IPS-15b (cell line): Measurements from ENCODE around the gene BCL6B.
"Not testable (repeated sequence)": the region's sequence is repeated elsewhere in the genome, so short reads cannot be mapped to it uniquely, and the experiment has no call there.

Experiments
- H3K27me3 ChIP-seq: one replicate; pipeline ENCODE4 v1.6.1; 2013; ENCODE audit warnings: low read length; ENCODE audit not compliant: control insufficient read depth, insufficient read depth
- H3K36me3 ChIP-seq: one replicate; pipeline ENCODE4 v1.6.1; 2013; ENCODE audit warnings: low read length; ENCODE audit not compliant: control insufficient read depth, insufficient read depth
- H3K4me1 ChIP-seq: one replicate; pipeline ENCODE4 v1.6.1; 2013; ENCODE audit warnings: mild to moderate bottlenecking, low read length; ENCODE audit not compliant: control insufficient read depth, insufficient read depth
- H3K4me3 ChIP-seq: one replicate; pipeline ENCODE4 v1.5.1; 2013; ENCODE audit warnings: low read depth, low read length
- H3K9ac ChIP-seq: one replicate; pipeline ENCODE4 v1.6.1; 2013; ENCODE audit warnings: low read depth, mild to moderate bottlenecking, low read length
- H3K9me3 ChIP-seq: one replicate; pipeline ENCODE4 v1.6.1; 2013; ENCODE audit warnings: mild to moderate bottlenecking, low read length; ENCODE audit not compliant: control insufficient read depth, insufficient read depth

Gene BCL6B

DNA sequence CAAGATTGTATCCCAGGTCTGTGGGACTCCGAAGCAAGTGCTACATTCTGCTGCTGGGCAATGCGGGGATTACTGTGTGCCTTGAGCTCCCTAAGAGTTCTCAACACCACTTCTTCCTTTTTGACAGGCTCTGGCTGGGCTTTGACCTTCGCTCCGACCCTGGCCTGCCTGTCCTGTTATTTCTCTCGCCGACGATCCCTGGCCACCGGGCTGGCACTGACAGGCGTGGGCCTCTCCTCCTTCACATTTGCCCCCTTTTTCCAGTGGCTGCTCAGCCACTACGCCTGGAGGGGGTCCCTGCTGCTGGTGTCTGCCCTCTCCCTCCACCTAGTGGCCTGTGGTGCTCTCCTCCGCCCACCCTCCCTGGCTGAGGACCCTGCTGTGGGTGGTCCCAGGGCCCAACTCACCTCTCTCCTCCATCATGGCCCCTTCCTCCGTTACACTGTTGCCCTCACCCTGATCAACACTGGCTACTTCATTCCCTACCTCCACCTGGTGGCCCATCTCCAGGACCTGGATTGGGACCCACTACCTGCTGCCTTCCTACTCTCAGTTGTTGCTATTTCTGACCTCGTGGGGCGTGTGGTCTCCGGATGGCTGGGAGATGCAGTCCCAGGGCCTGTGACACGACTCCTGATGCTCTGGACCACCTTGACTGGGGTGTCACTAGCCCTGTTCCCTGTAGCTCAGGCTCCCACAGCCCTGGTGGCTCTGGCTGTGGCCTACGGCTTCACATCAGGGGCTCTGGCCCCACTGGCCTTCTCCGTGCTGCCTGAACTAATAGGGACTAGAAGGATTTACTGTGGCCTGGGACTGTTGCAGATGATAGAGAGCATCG is 15.4 kb downstream of the BCL6B start:
- no peak overlapping the region for H3K9ac ChIP-seq
- H3K4me3 ChIP-seq = no peak overlapping the region
- H3K9me3 ChIP-seq = no peaks in the 10 kb centered on the region
- H3K4me1 ChIP-seq = peaks cover 11% of the 10 kb centered on the region
- no peaks in the 10 kb centered on the region for H3K36me3 ChIP-seq
- peaks cover 21% of the 10 kb centered on the region for H3K27me3 ChIP-seq

DNA sequence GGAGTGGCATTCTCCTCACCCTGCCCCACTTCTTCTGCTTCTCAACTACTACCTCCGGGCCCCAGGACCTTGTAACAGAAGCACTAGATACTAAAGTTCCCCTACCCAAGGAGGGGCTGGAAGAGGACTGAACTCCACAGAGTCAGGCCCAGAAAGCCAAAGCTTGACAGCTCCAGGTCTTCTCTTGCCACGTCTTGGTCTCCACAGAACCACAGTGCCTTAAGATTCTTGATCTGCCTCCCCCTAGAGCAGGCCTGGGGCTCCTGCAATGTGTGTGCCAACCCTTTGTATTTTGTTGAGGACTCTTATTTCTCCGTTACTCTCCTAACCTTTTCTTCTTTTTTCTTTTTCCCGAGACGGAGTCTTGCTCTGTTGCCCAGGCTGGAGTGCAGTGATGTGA is 17.0 kb downstream of the BCL6B start:
- peaks cover 33% of the 10 kb centered on the region for H3K27me3 ChIP-seq
- H3K4me1 ChIP-seq = peaks cover 11% of the 10 kb centered on the region
- no peak overlapping the region for H3K9ac ChIP-seq
- no peak overlapping the region for H3K4me3 ChIP-seq
- no peaks in the 10 kb centered on the region for H3K9me3 ChIP-seq
- H3K36me3 ChIP-seq = no peaks in the 10 kb centered on the region

- Histone ChIP-seq H3K4me3 (peak overlapping the region; percentile 69), H3K9me3 (no peaks in the 10 kb centered on the region), H3K4me1 (peaks cover 6% of the 10 kb centered on the region), H3K36me3 (no peaks in the 10 kb centered on the region), H3K27me3 (peaks cover 44% of the 10 kb centered on the region), H3K9ac (no peak overlapping the region)
These were observed 19.0 kb downstream of the BCL6B start for GRCh38 chr17:7041607-7042500.

GRCh38 chr17:7042501-7043181 is 19.8 kb downstream of the BCL6B start:
- peaks cover 44% of the 10 kb centered on the region for H3K27me3 ChIP-seq
- no peaks in the 10 kb centered on the region for H3K9me3 ChIP-seq
- H3K4me3 ChIP-seq = peak overlapping the region; percentile 69

DNA sequence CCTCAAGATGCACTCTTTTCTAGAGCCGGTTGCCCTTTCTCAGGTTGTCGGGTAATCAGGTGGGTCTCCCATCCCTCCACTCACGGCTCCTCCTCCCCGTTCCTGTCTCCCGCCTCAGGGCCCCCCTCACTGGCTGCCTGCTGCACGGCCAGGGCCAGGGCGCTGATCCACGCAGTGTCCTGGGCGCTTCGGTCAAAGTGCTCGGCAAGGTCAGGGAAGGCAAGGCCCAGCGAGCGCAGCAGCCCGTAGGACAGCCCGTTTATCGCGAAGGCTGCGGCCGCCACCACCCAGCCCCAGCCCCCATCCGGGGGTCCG is 20.3 kb downstream of the BCL6B start:
- Histone ChIP-seq H3K4me1 (peaks cover 9% of the 10 kb centered on the region), H3K27me3 (peaks cover 44% of the 10 kb centered on the region), H3K9ac (no peak overlapping the region), H3K4me3 (peak overlapping the region; percentile 69), H3K36me3 (no peaks in the 10 kb centered on the region), H3K9me3 (no peaks in the 10 kb centered on the region)

More at GRCh38 chr17:7042501-7043181, 19.8 kb downstream of the BCL6B start:
- H3K36me3 ChIP-seq = no peaks in the 10 kb centered on the region
- no peak overlapping the region for H3K9ac ChIP-seq
- H3K4me1 ChIP-seq = peaks cover 9% of the 10 kb centered on the region

- Histone ChIP-seq H3K9me3 (no peaks in the 10 kb centered on the region), H3K9ac (no peak within 1 kb of the TSS), H3K4me1 (peaks cover 9% of the 10 kb centered on the region), H3K36me3 (no peaks in the 10 kb centered on the region), H3K4me3 (peak within 1 kb of the TSS; percentile 69), H3K27me3 (peaks cover 44% of the 10 kb centered on the region)
These were observed 20.8 kb downstream of the BCL6B start, which contains the start of gene SLC16A11 for GRCh38 chr17:7043497-7044198. SLC16A11 (minus strand) TSS chr17:7044092; CDS start chr17:7043513, 579 bp downstream.

- Histone ChIP-seq H3K4me3 (peak overlapping the region; percentile 79), H3K9ac (no peak overlapping the region), H3K36me3 (no peaks in the 10 kb centered on the region)
These were observed 22.8 kb downstream of the BCL6B start for GRCh38 chr17:7045492-7046126.

DNA sequence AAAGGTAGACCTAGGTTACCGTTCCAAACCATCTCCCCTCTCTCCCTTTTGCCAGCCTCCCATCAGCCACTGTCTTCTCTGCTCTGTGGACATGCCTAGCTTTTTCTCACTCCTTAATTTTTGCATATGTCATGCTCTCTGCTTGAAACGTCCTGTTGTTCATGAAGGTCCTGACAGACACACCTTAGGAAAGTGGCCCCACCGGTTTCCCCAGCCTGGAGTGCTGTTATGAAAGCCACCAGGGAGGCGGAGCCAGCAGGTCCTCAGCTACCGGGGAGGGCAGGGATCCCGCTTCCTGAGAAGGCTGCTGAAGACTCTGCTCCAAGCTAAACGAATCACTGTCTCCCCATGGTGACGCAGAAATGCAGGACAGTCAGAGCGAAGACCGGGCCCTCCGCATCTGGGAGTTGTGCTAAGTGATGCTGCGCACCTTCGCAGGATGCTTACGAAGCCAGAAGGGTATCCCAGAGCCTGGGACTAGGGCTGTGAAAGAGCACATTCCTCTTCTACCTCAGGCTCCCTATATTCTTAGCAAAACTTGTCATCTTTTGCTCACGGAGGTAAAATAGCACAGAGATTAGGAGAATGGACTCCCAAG is 23.4 kb downstream of the BCL6B start:
- peak overlapping the region; percentile 79 for H3K4me3 ChIP-seq
- no peaks in the 10 kb centered on the region for H3K36me3 ChIP-seq
- peaks cover 41% of the 10 kb centered on the region for H3K27me3 ChIP-seq
- peaks cover 6% of the 10 kb centered on the region for H3K4me1 ChIP-seq
- no peak overlapping the region for H3K9ac ChIP-seq
- H3K9me3 ChIP-seq = no peaks in the 10 kb centered on the region

More at GRCh38 chr17:7045492-7046126, 22.8 kb downstream of the BCL6B start:
- Histone ChIP-seq H3K27me3 (peaks cover 44% of the 10 kb centered on the region), H3K4me1 (peaks cover 6% of the 10 kb centered on the region), H3K9me3 (no peaks in the 10 kb centered on the region)

GRCh38 chr17:7046725-7047397 is 24.0 kb downstream of the BCL6B start:
- H3K9me3 ChIP-seq, H3K4me1 ChIP-seq, H3K9ac ChIP-seq, H3K36me3 ChIP-seq: not testable (repeated sequence)
- peak overlapping the region; percentile 79 for H3K4me3 ChIP-seq
- H3K27me3 ChIP-seq = peaks cover 35% of the 10 kb centered on the region

DNA sequence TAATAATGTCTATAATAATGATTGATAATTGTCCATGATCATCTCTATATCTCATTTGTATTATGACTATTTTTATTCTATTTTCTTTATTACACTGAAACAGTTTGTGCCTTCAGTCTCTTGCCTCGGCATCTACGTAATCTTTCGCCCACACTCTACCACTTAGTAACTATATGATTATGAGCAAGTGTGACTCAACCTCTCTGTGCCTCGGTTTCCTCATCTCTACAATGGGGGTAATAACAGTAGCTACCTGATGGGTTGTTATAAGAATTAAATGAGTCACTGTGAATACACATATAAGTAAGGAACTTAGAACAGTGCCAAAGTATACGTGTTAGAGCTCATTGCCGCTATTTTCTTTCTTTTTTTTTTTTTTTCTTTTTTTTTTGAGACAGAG is 24.7 kb downstream of the BCL6B start:
- Histone ChIP-seq H3K4me3 (no peak overlapping the region), H3K27me3 (peaks cover 33% of the 10 kb centered on the region), H3K36me3 (no peaks in the 10 kb centered on the region), H3K4me1 (peaks cover 3% of the 10 kb centered on the region), H3K9me3 (no peaks in the 10 kb centered on the region), H3K9ac (no peak overlapping the region)
